Mucosa of rectum (tissue), 2 donors: ENCODE data around the gene UGT1A8.
A peak's percentile ranks its signal among the peaks of the same experiment; 100 is the strongest.
"Not testable (repeated sequence)": the region's sequence is repeated elsewhere in the genome, so short reads cannot be mapped to it uniquely, and the experiment has no call there.

Experiments used
- H3K27ac ChIP-seq, 2 donors: one replicate each; pipeline ENCODE4 v1.7.0; 2013; ENCODE audit warnings: inconsistent platforms in 2 of 2, low read depth in 2 of 2, low read length in 2 of 2
- H3K27me3 ChIP-seq, 2 donors: one replicate each; pipeline ENCODE4 v1.7.0; 2013; ENCODE audit warnings: low read length in 2 of 2; ENCODE audit not compliant: control insufficient read depth in 2 of 2, insufficient read depth in 2 of 2
- H3K36me3 ChIP-seq, 2 donors: one replicate each; pipeline ENCODE4 v1.7.0; 2013; ENCODE audit warnings: low read length in 2 of 2; ENCODE audit not compliant: control insufficient read depth in 2 of 2, insufficient read depth in 2 of 2
- H3K4me1 ChIP-seq, 2 donors: one replicate each; pipeline ENCODE4 v1.7.0; 2013; ENCODE audit warnings: low read length in 2 of 2, mild to moderate bottlenecking in 1 of 2; ENCODE audit not compliant: control insufficient read depth in 2 of 2, insufficient read depth in 2 of 2
- H3K4me3 ChIP-seq, 2 donors: one replicate each; pipeline ENCODE4 v1.7.0; 2013; ENCODE audit warnings: low read length in 2 of 2
- H3K9ac ChIP-seq, 2 donors: one replicate each; pipeline ENCODE4 v1.7.0; 2013; ENCODE audit warnings: low read length in 2 of 2, low read depth in 1 of 2, mild to moderate bottlenecking in 1 of 2
- H3K9me3 ChIP-seq, 2 donors: one replicate each; pipeline ENCODE4 v1.7.0; 2013; ENCODE audit warnings: low read length in 2 of 2; ENCODE audit not compliant: control insufficient read depth in 2 of 2
- donor health status: healthy.
- donor health status: Normal muscosa, but diverticular disease.

UGT1A8 gene

DNA sequence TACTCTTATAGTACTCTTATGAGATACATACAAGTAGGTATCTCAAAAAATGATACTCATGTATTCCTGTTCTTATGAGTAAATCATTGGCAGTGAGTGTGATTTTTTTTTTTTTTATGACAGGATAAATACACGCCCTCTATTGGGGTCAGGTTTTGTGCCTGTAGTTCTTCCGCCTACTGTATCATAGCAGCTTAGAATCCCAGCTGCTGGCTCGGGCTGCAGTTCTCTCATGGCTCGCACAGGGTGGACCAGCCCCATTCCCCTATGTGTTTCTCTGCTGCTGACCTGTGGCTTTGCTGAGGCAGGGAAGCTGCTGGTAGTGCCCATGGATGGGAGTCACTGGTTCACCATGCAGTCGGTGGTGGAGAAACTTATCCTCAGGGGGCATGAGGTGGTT lies at the start of gene UGT1A8:
Gene UGT1A8 (plus strand): TSS at position 158 of the 400 bp plus-strand sequence. CDS start 75 bp downstream, at position 233.
- not testable (repeated sequence) for H3K27me3 ChIP-seq, H3K4me1 ChIP-seq, H3K9me3 ChIP-seq, H3K36me3 ChIP-seq
- H3K27ac ChIP-seq: peak within 1 kb of the TSS; percentile 51 to 58
- H3K4me3 ChIP-seq: peak within 1 kb of the TSS; percentile 46 to 65
- H3K9ac ChIP-seq: peak within 1 kb of the TSS in 1 of 2 donors; percentile 38

DNA sequence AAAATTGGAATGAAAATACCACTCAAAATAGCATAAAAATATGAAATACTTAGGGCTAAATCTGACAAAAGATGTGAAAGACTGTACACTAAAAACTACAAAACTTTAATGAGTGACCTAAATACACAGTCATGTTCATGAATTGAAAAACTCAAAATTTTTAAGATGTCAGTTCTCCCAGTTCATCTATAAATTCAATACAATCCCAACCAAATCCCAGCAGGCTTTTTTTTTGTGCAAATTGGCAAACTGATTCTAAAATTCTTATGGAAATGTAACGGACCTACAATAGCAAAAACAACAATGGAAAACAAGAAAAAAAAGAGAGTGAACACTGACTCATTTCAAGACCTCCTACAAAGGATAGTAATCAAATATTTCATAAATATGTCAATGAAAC lies 46.4 kb upstream of the UGT1A8 start:
- Histone ChIP-seq H3K9ac (no peak overlapping the region), H3K4me1 (no peaks in the 10 kb centered on the region), H3K27me3 (no peaks in the 10 kb centered on the region), H3K27ac (no peak overlapping the region), H3K36me3 (no peaks in the 10 kb centered on the region), H3K4me3 (no peak overlapping the region), H3K9me3 (no peaks in the 10 kb centered on the region)

DNA sequence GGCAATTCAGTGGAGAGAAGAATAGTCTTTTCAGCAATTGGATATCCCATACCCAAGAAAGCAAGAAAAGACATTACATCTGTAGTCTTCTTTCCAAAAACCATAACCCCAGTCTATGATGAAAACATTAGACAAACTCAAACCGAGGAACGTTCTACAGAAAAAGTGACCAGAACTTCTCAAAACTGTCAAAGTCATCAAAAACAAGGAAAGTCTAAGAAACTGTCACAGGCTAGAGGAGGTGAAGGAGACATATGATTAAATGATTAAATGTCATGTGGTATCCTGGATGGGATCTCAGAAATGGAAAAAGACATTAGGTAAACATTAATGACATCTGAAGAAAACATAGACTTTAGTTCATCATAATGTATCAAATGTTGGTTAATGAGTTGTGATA lies 46.0 kb upstream of the UGT1A8 start:
- Histone ChIP-seq H3K4me3 (no peak overlapping the region), H3K36me3 (no peaks in the 10 kb centered on the region), H3K4me1 (no peaks in the 10 kb centered on the region), H3K27me3 (no peaks in the 10 kb centered on the region), H3K9ac (no peak overlapping the region), H3K9me3 (no peaks in the 10 kb centered on the region), H3K27ac (no peak overlapping the region)

DNA sequence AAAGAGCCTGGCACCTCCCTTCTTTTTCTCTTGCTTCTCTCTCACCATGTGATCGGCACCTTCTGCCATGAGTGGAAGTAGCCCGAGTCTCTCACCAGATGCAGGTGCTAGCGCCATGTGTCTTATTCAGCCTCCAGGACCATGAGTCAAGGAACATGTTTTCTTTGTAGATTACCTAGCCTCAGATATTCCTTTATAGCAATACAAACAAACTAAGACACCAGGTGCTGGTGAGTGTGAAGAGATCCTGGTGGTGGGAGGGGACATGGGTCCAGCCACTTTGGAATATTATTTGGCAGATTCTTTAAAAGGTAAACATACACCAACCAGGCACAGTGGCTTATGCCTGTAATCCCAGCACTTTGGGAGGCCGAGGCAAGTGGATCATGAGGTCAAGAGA lies 45.0 kb upstream of the UGT1A8 start:
- Histone ChIP-seq H3K4me1 (no peaks in the 10 kb centered on the region), H3K9ac (no peak overlapping the region), H3K4me3 (no peak overlapping the region), H3K9me3 (no peaks in the 10 kb centered on the region), H3K27ac (no peak overlapping the region), H3K27me3 (no peaks in the 10 kb centered on the region), H3K36me3 (no peaks in the 10 kb centered on the region)

DNA sequence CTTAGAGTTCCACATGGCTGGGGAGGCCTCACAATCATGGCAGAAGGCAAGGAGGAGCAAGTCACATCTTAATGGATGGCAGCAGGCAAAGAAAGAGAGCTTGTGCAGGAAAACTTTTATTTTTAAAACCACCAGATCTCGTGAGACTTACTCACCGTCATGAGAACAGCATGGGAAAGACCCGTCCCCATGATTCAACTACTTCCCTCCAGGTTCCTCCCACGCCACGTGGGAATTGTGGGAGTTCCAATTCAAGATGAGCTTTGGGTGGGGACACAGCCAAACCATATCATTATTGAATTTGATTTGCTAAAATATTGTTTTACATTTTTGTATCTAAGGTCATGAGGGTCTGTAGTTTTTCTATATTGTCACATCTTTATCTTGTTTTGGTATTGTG lies 40.1 kb upstream of the UGT1A8 start:
- not testable (repeated sequence) for H3K4me3 ChIP-seq, H3K27me3 ChIP-seq, H3K9ac ChIP-seq, H3K9me3 ChIP-seq, H3K27ac ChIP-seq, H3K4me1 ChIP-seq, H3K36me3 ChIP-seq

DNA sequence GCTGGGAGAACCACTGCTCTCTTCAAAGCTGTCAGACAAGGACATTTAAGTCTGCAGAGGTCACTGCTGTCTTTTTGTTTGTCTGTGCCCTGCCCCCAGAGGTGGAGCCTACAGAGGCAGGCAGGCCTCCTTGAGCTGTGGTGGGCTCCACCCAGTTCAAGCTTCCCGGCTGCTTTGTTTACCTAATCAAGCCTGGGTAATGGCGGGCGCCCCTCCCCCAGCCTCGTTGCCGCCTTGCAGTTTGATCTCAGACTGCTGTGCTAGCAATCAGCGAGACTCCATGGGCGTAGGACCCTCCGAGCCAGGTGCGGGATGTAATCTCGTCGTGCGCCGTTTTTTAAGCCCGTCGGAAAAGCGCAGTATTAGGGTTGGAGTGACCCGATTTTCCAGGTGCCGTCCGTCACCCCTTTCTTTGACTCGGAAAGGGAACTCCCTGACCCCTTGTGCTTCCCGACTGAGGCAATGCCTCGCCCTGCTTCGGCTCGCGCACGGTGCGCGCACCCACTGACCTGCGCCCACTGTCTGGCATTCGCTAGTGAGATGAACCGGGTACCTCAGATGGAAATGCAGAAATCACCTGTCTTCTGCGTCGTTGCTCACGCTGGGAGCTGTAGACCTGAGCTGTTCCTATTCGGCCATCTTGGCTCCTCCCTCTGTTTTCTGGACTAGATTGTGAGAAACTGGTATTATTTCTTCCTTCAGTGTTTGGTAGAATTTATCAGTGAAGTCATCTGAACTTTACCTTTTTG lies 34.0 kb upstream of the UGT1A8 start:
- H3K9me3 ChIP-seq, H3K27me3 ChIP-seq, H3K9ac ChIP-seq, H3K27ac ChIP-seq, H3K4me1 ChIP-seq, H3K36me3 ChIP-seq: not testable (repeated sequence)
- peak overlapping the region; percentile 26 to 33 for H3K4me3 ChIP-seq

DNA sequence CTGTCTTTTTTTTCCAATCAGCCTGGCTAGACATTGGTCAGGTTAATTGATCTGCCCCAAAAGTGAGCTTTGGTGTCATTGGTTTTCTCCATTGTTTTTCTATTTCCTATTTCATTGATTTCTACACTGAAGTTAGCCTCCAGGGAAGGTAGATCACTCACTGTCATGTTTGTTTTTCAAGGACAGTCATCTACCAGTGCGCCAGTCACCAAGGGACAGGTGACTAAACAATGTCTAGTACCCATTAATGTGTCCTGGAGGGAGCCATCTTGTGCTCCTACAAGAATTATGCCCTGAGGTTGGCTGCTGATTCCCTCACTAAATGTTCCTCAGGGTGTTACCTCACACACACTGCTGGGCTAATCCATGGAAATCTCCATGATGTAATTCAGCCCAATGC lies 33.2 kb upstream of the UGT1A8 start:
- Histone ChIP-seq H3K4me1 (no peaks in the 10 kb centered on the region), H3K9ac (no peak overlapping the region), H3K36me3 (no peaks in the 10 kb centered on the region), H3K4me3 (no peak overlapping the region), H3K27ac (no peak overlapping the region), H3K27me3 (no peaks in the 10 kb centered on the region), H3K9me3 (no peaks in the 10 kb centered on the region)

DNA sequence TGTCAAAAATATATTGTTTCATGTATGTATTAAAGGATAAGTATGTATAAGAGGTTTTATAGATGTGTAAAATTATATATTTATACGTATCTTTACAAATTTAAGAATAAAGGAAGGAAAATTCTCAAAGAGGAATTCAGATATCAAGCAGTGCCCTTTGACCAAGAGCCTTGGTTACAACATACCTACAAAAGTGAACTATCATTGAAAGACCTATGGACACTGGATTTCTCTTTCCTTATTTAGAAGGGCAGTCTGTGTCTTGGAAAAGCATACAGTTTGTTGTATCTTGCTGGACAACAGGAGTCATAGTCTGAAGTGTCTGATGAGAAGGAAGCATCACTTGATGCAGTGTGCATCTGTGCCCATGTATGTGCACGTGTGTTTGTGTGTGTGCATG lies 29.0 kb upstream of the UGT1A8 start:
- Histone ChIP-seq H3K36me3 (no peaks in the 10 kb centered on the region), H3K27me3 (no peaks in the 10 kb centered on the region)

DNA sequence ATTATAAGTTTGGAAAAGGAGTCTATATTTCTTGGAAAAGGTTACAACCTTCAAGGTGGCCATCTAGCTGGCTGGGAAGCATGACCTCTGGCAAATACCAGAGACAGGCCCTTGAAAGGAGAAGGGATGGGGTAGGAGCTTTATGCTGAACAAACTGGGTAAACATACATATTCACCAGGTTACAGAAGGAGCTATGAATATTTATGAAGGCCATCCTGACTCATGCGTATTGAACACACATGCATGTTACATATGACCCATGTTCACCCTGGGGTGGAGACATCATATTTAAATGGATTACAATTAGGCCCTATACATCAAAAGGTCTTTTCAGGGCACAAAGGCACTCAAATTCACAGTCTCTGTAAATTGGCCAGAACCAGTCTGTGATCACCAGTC lies 24.7 kb upstream of the UGT1A8 start:
- not testable (repeated sequence) for H3K27ac ChIP-seq, H3K27me3 ChIP-seq, H3K36me3 ChIP-seq, H3K9ac ChIP-seq, H3K4me1 ChIP-seq, H3K9me3 ChIP-seq, H3K4me3 ChIP-seq

More for the DNA sequence above, 29.0 kb upstream of the UGT1A8 start:
- Histone ChIP-seq H3K9me3 (no peaks in the 10 kb centered on the region), H3K9ac (no peak overlapping the region), H3K27ac (no peak overlapping the region), H3K4me3 (no peak overlapping the region), H3K4me1 (no peaks in the 10 kb centered on the region)

DNA sequence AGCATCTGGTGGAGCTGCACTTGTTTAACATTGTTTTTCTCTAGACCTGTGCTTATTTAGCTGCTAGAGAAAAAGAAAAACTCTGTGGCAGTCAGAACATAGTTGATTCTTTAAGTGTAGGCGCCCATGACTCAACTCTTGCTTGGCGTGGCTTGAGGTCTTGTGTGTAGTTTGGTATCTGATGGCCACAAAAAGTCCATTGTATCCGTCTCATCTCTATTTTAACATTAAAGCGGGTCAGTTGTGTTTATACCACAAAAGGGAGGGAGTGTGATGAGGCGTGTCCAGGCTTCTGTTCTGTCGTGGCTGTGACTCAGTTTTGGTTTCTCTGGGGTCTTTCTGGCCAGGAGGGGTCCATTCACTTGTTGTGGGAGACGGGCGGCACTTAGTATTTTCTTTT lies 24.2 kb upstream of the UGT1A8 start:
- no peak overlapping the region for H3K27ac ChIP-seq
- no peaks in the 10 kb centered on the region for H3K36me3 ChIP-seq
- no peak overlapping the region for H3K4me3 ChIP-seq
- H3K9me3 ChIP-seq: no peaks in the 10 kb centered on the region
- no peak overlapping the region for H3K9ac ChIP-seq
- peaks cover 0 to 1% of the 10 kb centered on the region in 2 donors for H3K4me1 ChIP-seq
- no peaks in the 10 kb centered on the region for H3K27me3 ChIP-seq

DNA sequence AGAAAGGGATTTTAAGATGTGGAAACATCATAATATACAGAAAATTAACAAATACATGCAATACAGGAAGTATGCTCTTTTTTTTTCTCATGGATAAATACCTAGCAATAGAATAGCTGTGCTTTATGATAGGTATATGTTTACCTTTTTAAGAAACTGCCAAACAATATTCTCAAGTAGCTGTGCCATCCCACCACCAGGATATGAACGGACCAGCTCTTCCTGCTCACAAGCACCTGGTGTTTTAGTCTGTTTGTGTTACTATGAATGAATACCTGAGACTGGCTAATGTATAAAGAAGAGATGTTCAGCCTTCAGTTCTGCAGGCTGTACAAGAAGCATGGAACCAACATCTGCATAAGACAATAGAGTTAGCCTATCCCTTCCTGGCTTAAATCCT lies 19.9 kb upstream of the UGT1A8 start:
- peaks cover 0 to 3% of the 10 kb centered on the region in 2 donors for H3K4me1 ChIP-seq
- no peaks in the 10 kb centered on the region for H3K36me3 ChIP-seq
- H3K27me3 ChIP-seq: peaks cover 0 to 3% of the 10 kb centered on the region in 2 donors
- H3K4me3 ChIP-seq: no peak overlapping the region
- H3K27ac ChIP-seq: no peak overlapping the region
- H3K9ac ChIP-seq: no peak overlapping the region
- no peaks in the 10 kb centered on the region for H3K9me3 ChIP-seq
